HCT116 (cell line): ENCODE results near the gene LMO7. TPM values are rescaled to one million over a fixed set of nuclear protein-coding genes. Genes with fewer than 3 reads are reported as not detected.

ENCODE experiments used
- ATAC-seq: fragments of 200-7000 bp; cut with Tn5 transposase; 2 replicates; pipeline ENCODE4 v1.9.1; 2020; ENCODE audit warnings: mild to moderate bottlenecking, moderate library complexity
- BruUV-seq: library from RNA; stranded (reverse); fragments of 400-500 nt; replicated peaks from 2 replicates; lab custom pipeline; 2021; lab: Mats Ljungman, UMichigan
- CTCF ChIA-PET: fragments of 300-600 bp; sonication (Branson Sonifier 250); formaldehyde crosslinking; loops from one replicate; lab custom pipeline; 2021; ENCODE audit warnings: antibody characterized with exemption; lab: Charles Lee
- POLR2A ChIA-PET: fragments of 300-600, 350-600 bp; sonication (Branson Sonifier 250); formaldehyde crosslinking; loops from one replicate; lab custom pipeline; 2021; ENCODE audit warnings: antibody characterized with exemption; lab: Charles Lee
- RAD21 ChIA-PET, 2 experiments: fragments of 300-600 bp; sonication (Branson Sonifier 250); formaldehyde crosslinking; loops; one replicate each; lab custom pipeline; 2023; ENCODE audit warnings: low total read pairs in 2 of 2; ENCODE audit not compliant: uncharacterized antibody in 2 of 2, unreplicated experiment in 2 of 2, low non-redundant PET in 1 of 2; lab: Charles Lee
- DNase-seq: peaks from one replicate; pipeline ENCODE4 v3.0.0-alpha.2; 2010; ENCODE audit warnings: low read depth, low spot score
- H2AFZ ChIP-seq: fragments of 200-600 bp; shearing (Covaris generic), sonication (generic); 2 replicates; pipeline ENCODE4 v1.6.1; 2017; ENCODE audit warnings: low read depth, mixed run types, mixed read lengths, antibody characterized with exemption, low read length; ENCODE audit not compliant: poor library complexity, severe bottlenecking
- H3K27ac ChIP-seq: 2 replicates; pipeline ENCODE4 v1.5.1; 2012; ENCODE audit warnings: low read depth, low read length
- H3K27me3 ChIP-seq: fragments of 200-600 bp; sonication (generic); 2 replicates; pipeline ENCODE4 v1.6.1; 2016; ENCODE audit warnings: mixed run types, low read length, mixed read lengths; ENCODE audit not compliant: insufficient read depth
- H3K36me3 ChIP-seq, 2 experiments: fragments of 200-500 bp in 1 of 2; fragments of 200-600 bp in 1 of 2; sonication (Bioruptor generic) in 1 of 2; sonication (generic) in 1 of 2; 2 replicates each; pipeline versions ENCODE4 v1.5.1 to v1.6.1; 2014 to 2016; ENCODE audit warnings: low read length in 2 of 2, inconsistent platforms in 1 of 2, mixed read lengths in 1 of 2, mixed run types in 1 of 2; ENCODE audit not compliant: insufficient read depth in 2 of 2, control insufficient read depth in 1 of 2
- H3K4me1 ChIP-seq, 2 experiments: fragments of 200-600 bp in 1 of 2; sonication (generic) in 1 of 2; 2 replicates each; pipeline versions ENCODE4 v1.5.1 to v1.6.1; 2012 to 2017; ENCODE audit warnings: low read length in 2 of 2, inconsistent platforms in 1 of 2, mild to moderate bottlenecking in 1 of 2, mixed read lengths in 1 of 2, mixed run types in 1 of 2, moderate library complexity in 1 of 2; ENCODE audit not compliant: insufficient read depth in 2 of 2, control insufficient read depth in 1 of 2
- H3K4me2 ChIP-seq: fragments of 200-600 bp; sonication (generic); 2 replicates; pipeline ENCODE4 v1.6.1; 2017; ENCODE audit warnings: mixed run types, low read length, mixed read lengths
- H3K4me3 ChIP-seq, 2 experiments: fragments of 200-600 bp in 1 of 2; sonication (generic) in 1 of 2; replicated peaks in 1 of 2; 2 replicates each; pipeline ENCODE4 v1.5.1; 2011 to 2016; ENCODE audit warnings: low read length in 2 of 2, control low read depth in 1 of 2, low read depth in 1 of 2, mild to moderate bottlenecking in 1 of 2, mixed read lengths in 1 of 2, mixed run types in 1 of 2
- H3K79me2 ChIP-seq: fragments of 200-600 bp; sonication (generic); 2 replicates; pipeline ENCODE4 v1.6.1; 2017; ENCODE audit warnings: mild to moderate bottlenecking, mixed run types, low read length, moderate library complexity, mixed read lengths; ENCODE audit not compliant: insufficient read depth
- H3K9ac ChIP-seq: fragments of 200-600 bp; sonication (generic); 2 replicates; pipeline ENCODE4 v1.6.1; 2016; ENCODE audit warnings: low read length, mixed read lengths
- H3K9me2 ChIP-seq: fragments of 200-600 bp; sonication (generic), shearing (Covaris generic); 2 replicates; pipeline ENCODE4 v1.6.1; 2017; ENCODE audit warnings: mixed run types, mild to moderate bottlenecking, moderate library complexity; ENCODE audit not compliant: insufficient read depth
- H3K9me3 ChIP-seq, 2 experiments: fragments of 200-500 bp in 1 of 2; fragments of 200-600 bp in 1 of 2; sonication (Bioruptor generic) in 1 of 2; sonication (generic) in 1 of 2; 2 replicates each; pipeline ENCODE4 v1.6.1; 2014 to 2017; ENCODE audit warnings: low read length in 2 of 2, mixed read lengths in 2 of 2, inconsistent platforms in 1 of 2, low read depth in 1 of 2, mild to moderate bottlenecking in 1 of 2, mixed run types in 1 of 2, moderate library complexity in 1 of 2; ENCODE audit not compliant: control insufficient read depth in 1 of 2, insufficient read depth in 1 of 2
- H4K20me1 ChIP-seq: fragments of 200-600 bp; sonication (generic), shearing (Covaris generic); 2 replicates; pipeline ENCODE4 v1.6.1; 2017; ENCODE audit warnings: mixed run types, mild to moderate bottlenecking, moderate library complexity; ENCODE audit not compliant: insufficient read depth
- CBX3 ChIP-seq: IDR thresholded peaks from 2 replicates; pipeline ENCODE4 v1.6.1; 2012; ENCODE audit warnings: low read depth
- EGR1 ChIP-seq: IDR thresholded peaks from 2 replicates; pipeline ENCODE4 v1.6.1; 2012; ENCODE audit warnings: low read depth
- JUND ChIP-seq: IDR thresholded peaks from 2 replicates; pipeline ENCODE4 v1.6.1; 2012
- MAX ChIP-seq: IDR thresholded peaks from 2 replicates; pipeline ENCODE4 v1.6.1; 2012
- POLR2A ChIP-seq: IDR thresholded peaks from 2 replicates; pipeline ENCODE4 v1.7.0; 2011; ENCODE audit warnings: borderline replicate concordance; ENCODE audit not compliant: insufficient read depth, insufficient read length; ENCODE audit errors: extremely low read depth
- RAD21 ChIP-seq: IDR thresholded peaks from 2 replicates; pipeline ENCODE4 v1.6.1; 2012; ENCODE audit warnings: low read depth, mild to moderate bottlenecking
- REST ChIP-seq: IDR thresholded peaks from 2 replicates; pipeline ENCODE4 v1.6.1; 2012; ENCODE audit warnings: low read depth
- SRF ChIP-seq: IDR thresholded peaks from 2 replicates; pipeline ENCODE4 v1.6.1; 2012; ENCODE audit warnings: low read depth
- intact Hi-C: fragments of 100-400 bp; cut with micrococcal nuclease; formaldehyde crosslinking; loops from 2 replicates; pipeline ENCODE4 v1.10.0; 2022
- total RNA-seq: library from RNA; stranded (reverse); gene quantifications from one replicate; pipeline ENCODE4 v1.2.1, GENCODE V29; 2021; ENCODE audit not compliant: unreplicated experiment
- TF ChIP-seq, protein P1 (sequence below): IDR thresholded peaks from 2 replicates; pipeline ENCODE4 v1.6.1; 2012

Gene LMO7
- total RNA-seq, 1 experiment from 2014 or later, result 8.1 TPM

- TF ChIP-seq POLR2A, result no peak
These were observed 200.3 kb downstream of the LMO7 start (continued) for GRCh38 chr13:75836441-75836840.

DNA sequence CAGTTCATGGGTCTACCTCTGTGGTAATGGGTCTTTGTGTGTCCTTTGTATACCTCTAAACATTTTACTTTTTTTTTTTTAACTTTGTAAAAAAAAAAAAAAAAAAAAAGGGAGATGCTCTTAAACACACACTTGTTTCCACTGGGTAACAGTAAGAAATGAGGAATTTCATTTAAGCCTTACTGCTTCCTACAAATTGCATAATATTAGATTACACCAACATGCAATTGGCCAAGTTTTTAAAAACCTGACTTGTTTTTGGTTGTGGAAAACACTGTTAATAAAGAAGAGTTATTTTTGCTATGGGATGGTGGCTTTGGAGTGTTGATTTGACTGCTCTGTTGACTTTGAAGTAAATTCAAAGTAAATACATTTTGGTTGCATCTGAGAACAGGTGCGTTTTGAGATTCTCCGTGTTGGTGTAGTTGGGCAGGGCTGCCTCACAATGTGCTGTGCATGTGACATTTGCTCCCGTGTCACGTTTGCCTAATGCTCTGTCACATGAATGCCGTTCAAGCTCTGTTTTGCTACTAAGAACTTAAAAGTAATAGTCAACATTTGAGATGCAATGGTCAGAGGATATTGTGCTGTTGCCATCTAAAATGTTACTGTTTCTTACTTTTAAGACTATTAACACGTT is 202.4 kb downstream of the LMO7 start:
- Histone ChIP-seq H3K4me3 (no peak overlapping the region), H3K27ac (no peak overlapping the region), H3K9me3 (no peaks in the 10 kb centered on the region), H3K79me2 (no peaks in the 10 kb centered on the region), H4K20me1 (no peaks in the 10 kb centered on the region), H3K27me3 (no peaks in the 10 kb centered on the region), H3K9me2 (no peaks in the 10 kb centered on the region), H3K36me3 (no peaks in the 10 kb centered on the region), H3K4me1 (no peaks in the 10 kb centered on the region), H2AFZ (no peak overlapping the region), H3K4me2 (no peak overlapping the region), H3K9ac (no peak overlapping the region)
- RAD21 ChIA-PET, result no interaction called here
- no peak for TF ChIP-seq JUND
- TF ChIP-seq EGR1, result no peak
- no peak for TF ChIP-seq CBX3
- TF ChIP-seq REST, result no peak
- TF ChIP-seq RAD21, result no peak
- TF ChIP-seq, protein P1, sequence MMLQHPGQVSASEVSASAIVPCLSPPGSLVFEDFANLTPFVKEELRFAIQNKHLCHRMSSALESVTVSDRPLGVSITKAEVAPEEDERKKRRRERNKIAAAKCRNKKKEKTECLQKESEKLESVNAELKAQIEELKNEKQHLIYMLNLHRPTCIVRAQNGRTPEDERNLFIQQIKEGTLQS, result no peak
- TF ChIP-seq SRF, result no peak
- TF ChIP-seq MAX, result no peak
- intact Hi-C loops, result no loop called here
- CTCF ChIA-PET, result no interaction called here
- no peak for DNase-seq
- no TSS peak for BruUV-seq
- no peak for ATAC-seq
- POLR2A ChIA-PET, result no interaction called here
